ENCODE measurements around the gene CDCA7L.

DNA sequence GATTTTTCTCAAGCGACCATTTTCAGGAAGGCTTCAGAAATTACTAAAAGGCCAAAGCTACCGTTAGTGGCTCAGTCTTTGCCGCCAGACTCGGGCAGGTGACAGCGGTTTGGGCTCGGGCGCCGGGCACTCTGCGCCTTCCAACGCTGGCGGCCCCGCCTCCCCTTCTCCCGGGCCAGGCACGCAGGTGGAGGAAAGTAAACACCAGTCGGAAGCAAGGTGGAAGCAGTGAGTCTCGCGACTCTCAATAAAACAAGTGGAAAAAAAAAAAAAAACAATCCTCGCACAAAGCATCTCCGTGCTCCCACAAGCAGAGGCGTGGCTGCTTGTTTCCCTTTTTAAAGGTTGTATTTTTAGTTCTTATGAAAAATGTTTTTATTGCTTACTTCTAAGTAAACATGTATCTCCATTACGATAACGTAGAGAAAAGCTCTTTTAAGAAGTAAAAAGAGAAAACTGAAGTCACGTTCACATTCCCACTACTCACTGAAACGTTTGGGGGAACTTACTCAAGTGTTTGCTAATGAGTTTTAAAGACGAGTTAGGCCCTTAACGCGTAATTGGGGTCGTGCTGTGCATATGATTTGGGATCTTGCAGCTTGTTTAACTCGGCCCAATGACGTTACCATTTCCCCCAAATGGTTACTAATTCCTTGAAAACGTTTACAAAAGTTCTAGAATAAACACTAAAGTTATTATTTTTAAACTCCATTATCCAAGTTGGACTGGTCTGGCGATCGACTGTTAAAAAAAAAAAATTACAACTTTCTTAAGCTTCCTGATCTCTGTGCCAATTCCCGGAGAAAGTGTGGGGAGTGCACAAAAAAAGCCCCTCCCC, 864 bp downstream of the CDCA7L start:
- TF ChIP-seq CTCF (IDR thresholded peaks at IDR 0.05) (no peak), POLR2A (IDR thresholded peaks at IDR 0.05) (no peak), EP300 (IDR thresholded peaks at IDR 0.05) (no peak)
